ENCODE measurements around the gene SLAIN1.
A peak's percentile ranks its signal among the peaks of the same experiment; 100 is the strongest.

The SLAIN1 gene

GRCh38 chr13:77692746-77693448, 4.6 kb upstream of the SLAIN1 start:
- no peak overlapping the region for H3K4me2 ChIP-seq (ENCODE audit: low read length)
- no peaks in the 10 kb centered on the region for H3K9me3 ChIP-seq (replicated peaks; ENCODE audit: low read length)
- peaks cover 45% of the 10 kb centered on the region for H3K27me3 ChIP-seq (ENCODE audit: control insufficient read depth, insufficient read depth, low read length)
- no peaks in the 10 kb centered on the region for H3K4me1 ChIP-seq (ENCODE audit: control insufficient read depth, insufficient read depth, low read length)
- no peaks in the 10 kb centered on the region for H3K36me3 ChIP-seq (ENCODE audit: insufficient read depth, low read length)
- H3K4me3 ChIP-seq (ENCODE audit: low read length): no peak overlapping the region
- H3K9ac ChIP-seq (ENCODE audit: low read depth, low read length): no peak overlapping the region

DNA sequence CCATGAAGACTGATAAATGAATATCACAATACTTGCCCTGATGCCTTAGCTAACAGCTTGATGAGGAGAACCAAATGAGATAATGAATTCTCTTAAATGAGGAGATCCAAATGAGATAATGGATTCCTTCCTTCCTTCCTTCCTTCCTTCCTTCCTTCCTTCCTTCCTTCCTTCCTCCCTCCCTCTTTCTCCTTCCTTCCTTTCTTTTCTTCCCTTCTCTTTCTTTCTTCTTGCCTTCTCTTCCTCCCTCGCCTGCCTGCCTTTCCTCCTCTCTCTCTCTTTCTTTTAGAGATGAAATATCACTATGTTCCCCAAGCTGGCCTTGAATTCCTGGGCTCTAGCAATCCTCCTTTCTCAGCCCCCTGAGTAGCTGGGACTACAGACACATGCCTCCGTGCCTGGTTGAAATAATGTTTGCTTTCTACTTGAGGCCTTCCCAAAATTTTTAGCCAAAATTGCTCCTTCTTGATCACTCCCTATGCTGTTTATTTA, 4.0 kb upstream of the SLAIN1 start:
- H3K27me3 ChIP-seq (ENCODE audit: control insufficient read depth, insufficient read depth, low read length): peaks cover 45% of the 10 kb centered on the region
- H3K4me1 ChIP-seq (ENCODE audit: control insufficient read depth, insufficient read depth, low read length): no peaks in the 10 kb centered on the region
- H3K9me3 ChIP-seq (replicated peaks; ENCODE audit: low read length): no peaks in the 10 kb centered on the region
- no peak overlapping the region for H3K4me3 ChIP-seq (ENCODE audit: low read length)
- no peaks in the 10 kb centered on the region for H3K36me3 ChIP-seq (ENCODE audit: insufficient read depth, low read length)
- H3K4me2 ChIP-seq (ENCODE audit: low read length): no peak overlapping the region
- no peak overlapping the region for H3K9ac ChIP-seq (ENCODE audit: low read depth, low read length)

- peaks cover 62% of the 10 kb centered on the region for H3K27me3 ChIP-seq (ENCODE audit: control insufficient read depth, insufficient read depth, low read length)
- no peaks in the 10 kb centered on the region for H3K9me3 ChIP-seq (replicated peaks; ENCODE audit: low read length)
- no peak overlapping the region for H3K4me2 ChIP-seq (ENCODE audit: low read length)
- H3K36me3 ChIP-seq (ENCODE audit: insufficient read depth, low read length): no peaks in the 10 kb centered on the region
- no peak overlapping the region for H3K9ac ChIP-seq (ENCODE audit: low read depth, low read length)
- H3K4me3 ChIP-seq (ENCODE audit: low read length): no peak overlapping the region
- peaks cover 5% of the 10 kb centered on the region for H3K4me1 ChIP-seq (ENCODE audit: control insufficient read depth, insufficient read depth, low read length)
Observed at GRCh38 chr13:77696006-77696878, 1.2 kb upstream of the SLAIN1 start.

DNA sequence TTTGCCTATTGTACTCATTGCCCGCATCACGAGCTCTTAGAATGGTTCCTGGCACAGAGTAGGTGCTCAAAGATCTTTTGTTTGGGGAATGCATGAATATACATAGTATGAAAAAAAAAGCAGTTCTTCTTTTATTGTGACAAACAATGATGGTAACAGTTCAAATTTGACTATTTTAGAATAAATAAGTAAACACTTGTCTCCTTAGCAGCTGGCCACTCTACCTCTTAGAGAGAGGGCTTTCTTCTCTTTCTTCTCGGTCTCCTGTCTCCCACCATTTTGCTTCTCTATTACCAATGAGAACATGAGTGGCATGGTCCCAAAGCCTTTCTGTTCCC, 639 bp upstream of the SLAIN1 start:
- no peaks in the 10 kb centered on the region for H3K36me3 ChIP-seq (ENCODE audit: insufficient read depth, low read length)
- no peak overlapping the region for H3K4me3 ChIP-seq (ENCODE audit: low read length)
- peak overlapping the region; percentile 61 for H3K4me2 ChIP-seq (ENCODE audit: low read length)
- H3K4me1 ChIP-seq (ENCODE audit: control insufficient read depth, insufficient read depth, low read length): peaks cover 5% of the 10 kb centered on the region
- H3K9me3 ChIP-seq (replicated peaks; ENCODE audit: low read length): no peaks in the 10 kb centered on the region
- no peak overlapping the region for H3K9ac ChIP-seq (ENCODE audit: low read depth, low read length)
- H3K27me3 ChIP-seq (ENCODE audit: control insufficient read depth, insufficient read depth, low read length): peaks cover 60% of the 10 kb centered on the region

DNA sequence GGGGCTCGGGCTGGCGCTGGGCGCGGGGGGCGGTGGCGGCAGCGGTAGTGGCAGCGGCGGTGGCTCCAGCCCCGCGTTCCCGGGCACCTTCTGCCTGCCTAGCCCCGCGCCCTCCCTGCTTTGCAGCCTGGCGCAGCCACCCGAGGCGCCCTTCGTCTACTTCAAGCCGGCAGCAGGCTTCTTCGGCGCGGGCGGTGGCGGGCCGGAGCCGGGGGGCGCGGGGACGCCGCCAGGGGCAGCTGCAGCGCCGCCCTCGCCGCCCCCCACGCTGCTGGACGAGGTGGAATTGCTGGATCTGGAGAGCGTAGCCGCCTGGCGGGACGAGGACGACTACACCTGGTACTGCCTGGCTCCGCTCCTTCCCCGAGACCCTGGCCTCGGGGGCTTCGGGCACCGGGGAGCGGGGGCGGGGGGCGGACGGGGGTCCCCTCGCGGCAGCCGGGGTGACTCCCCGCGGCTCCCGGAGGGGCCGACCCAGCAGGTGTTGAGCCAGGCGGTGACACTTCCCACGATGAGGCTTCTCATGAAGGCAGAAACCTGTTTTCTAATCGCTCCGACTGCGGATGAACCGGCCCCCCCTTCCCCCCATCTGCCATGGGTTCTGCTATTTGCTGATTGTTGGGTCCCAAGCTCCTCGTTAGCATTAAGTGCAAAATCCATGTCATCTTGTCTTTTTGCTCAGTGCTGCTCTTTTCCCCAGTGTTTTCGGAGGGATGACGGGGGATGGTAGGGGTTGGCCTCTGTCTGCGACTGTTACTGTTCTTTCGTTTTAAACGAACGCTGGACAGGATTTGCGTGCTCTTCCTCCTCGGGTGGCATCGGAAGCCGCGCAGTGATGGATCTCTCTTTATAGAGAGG, 943 bp downstream of the SLAIN1 start:
- Histone ChIP-seq H3K36me3 (ENCODE audit: insufficient read depth, low read length) (no peaks in the 10 kb centered on the region), H3K9me3 (replicated peaks; ENCODE audit: low read length) (no peaks in the 10 kb centered on the region), H3K4me3 (ENCODE audit: low read length) (peak overlapping the region; percentile 76), H3K4me2 (ENCODE audit: low read length) (peak overlapping the region; percentile 96), H3K4me1 (ENCODE audit: control insufficient read depth, insufficient read depth, low read length) (peaks cover 5% of the 10 kb centered on the region), H3K9ac (ENCODE audit: low read depth, low read length) (no peak overlapping the region), H3K27me3 (ENCODE audit: control insufficient read depth, insufficient read depth, low read length) (peaks cover 47% of the 10 kb centered on the region)

- H3K4me3 ChIP-seq (ENCODE audit: low read length): peak overlapping the region; percentile 76
- H3K4me1 ChIP-seq (ENCODE audit: control insufficient read depth, insufficient read depth, low read length): peaks cover 5% of the 10 kb centered on the region
- no peaks in the 10 kb centered on the region for H3K36me3 ChIP-seq (ENCODE audit: insufficient read depth, low read length)
- peak overlapping the region; percentile 96 for H3K4me2 ChIP-seq (ENCODE audit: low read length)
- no peaks in the 10 kb centered on the region for H3K9me3 ChIP-seq (replicated peaks; ENCODE audit: low read length)
- no peak overlapping the region for H3K9ac ChIP-seq (ENCODE audit: low read depth, low read length)
- H3K27me3 ChIP-seq (ENCODE audit: control insufficient read depth, insufficient read depth, low read length): peaks cover 42% of the 10 kb centered on the region
Observed at GRCh38 chr13:77699059-77699680, 1.7 kb downstream of the SLAIN1 start.

DNA sequence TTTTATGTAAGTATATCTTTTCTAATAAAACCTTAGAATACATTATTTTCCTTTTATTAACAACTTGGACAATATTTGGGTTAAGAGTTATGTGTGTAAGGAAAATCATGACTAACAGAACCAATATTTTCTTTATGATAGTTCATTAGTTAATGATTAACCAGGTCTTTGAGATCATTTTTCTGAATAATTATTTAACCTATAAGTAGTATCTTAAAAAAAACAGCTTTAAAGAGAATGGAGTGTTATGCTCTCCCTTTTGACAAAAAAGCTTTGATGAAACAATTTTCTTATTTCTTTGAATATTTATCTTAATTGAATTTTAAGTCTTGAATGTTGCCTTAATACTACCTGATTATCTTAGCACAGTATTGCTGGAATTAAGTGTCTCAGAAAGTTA, 3.8 kb downstream of the SLAIN1 start:
- H3K9me3 ChIP-seq (replicated peaks; ENCODE audit: low read length): no peaks in the 10 kb centered on the region
- peaks cover 28% of the 10 kb centered on the region for H3K27me3 ChIP-seq (ENCODE audit: control insufficient read depth, insufficient read depth, low read length)
- peaks cover 5% of the 10 kb centered on the region for H3K4me1 ChIP-seq (ENCODE audit: control insufficient read depth, insufficient read depth, low read length)
- H3K4me3 ChIP-seq (ENCODE audit: low read length): no peak overlapping the region
- no peak overlapping the region for H3K4me2 ChIP-seq (ENCODE audit: low read length)
- no peaks in the 10 kb centered on the region for H3K36me3 ChIP-seq (ENCODE audit: insufficient read depth, low read length)
- H3K9ac ChIP-seq (ENCODE audit: low read depth, low read length): no peak overlapping the region

DNA sequence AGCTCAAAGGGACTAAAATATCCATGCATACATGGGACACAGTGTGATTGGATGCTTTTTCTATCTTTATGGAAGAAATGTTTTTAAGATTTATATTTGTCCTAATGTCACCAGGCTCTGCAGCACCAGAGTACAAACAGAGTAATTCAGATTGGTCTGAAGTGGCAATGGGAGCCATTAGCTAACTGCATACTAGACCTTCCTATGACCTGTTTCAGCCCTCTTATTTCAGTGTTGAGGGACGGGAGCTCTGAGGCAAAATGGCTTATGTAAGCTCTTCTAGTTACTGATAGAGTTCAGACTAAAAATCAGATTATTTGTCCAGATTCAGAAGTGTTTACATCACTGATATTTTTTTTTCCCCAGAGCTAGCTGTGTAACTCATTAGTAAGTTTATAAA, 4.9 kb downstream of the SLAIN1 start:
- H3K4me1 ChIP-seq (ENCODE audit: control insufficient read depth, insufficient read depth, low read length): peaks cover 5% of the 10 kb centered on the region

DNA sequence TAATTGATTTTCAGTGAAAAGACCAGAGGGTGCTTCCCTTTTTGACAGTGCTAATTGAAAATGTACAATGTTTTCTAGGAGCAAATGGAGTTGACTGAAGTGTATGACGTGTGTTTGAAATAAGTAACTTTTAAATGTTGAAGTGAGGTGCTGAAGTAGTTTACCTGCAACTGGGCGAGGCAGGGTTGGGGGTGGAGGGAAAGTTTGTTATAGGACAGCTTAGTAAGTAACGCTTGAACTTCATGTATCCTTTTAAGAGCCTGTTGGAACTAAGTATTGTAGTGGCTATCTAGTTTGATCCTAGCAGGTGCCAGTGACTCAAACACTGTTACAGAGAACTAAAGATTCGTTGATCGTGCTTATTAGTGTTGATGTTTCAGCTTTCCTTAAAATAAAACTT, 5.9 kb downstream of the SLAIN1 start:
- peaks cover 23% of the 10 kb centered on the region for H3K27me3 ChIP-seq (ENCODE audit: control insufficient read depth, insufficient read depth, low read length)
- no peak overlapping the region for H3K9ac ChIP-seq (ENCODE audit: low read depth, low read length)
- no peak overlapping the region for H3K4me3 ChIP-seq (ENCODE audit: low read length)
- no peaks in the 10 kb centered on the region for H3K36me3 ChIP-seq (ENCODE audit: insufficient read depth, low read length)
- H3K4me1 ChIP-seq (ENCODE audit: control insufficient read depth, insufficient read depth, low read length): peaks cover 5% of the 10 kb centered on the region
- H3K9me3 ChIP-seq (replicated peaks; ENCODE audit: low read length): no peaks in the 10 kb centered on the region
- no peak overlapping the region for H3K4me2 ChIP-seq (ENCODE audit: low read length)

More for the DNA sequence above, 4.9 kb downstream of the SLAIN1 start:
- Histone ChIP-seq H3K27me3 (ENCODE audit: control insufficient read depth, insufficient read depth, low read length) (peaks cover 23% of the 10 kb centered on the region), H3K9me3 (replicated peaks; ENCODE audit: low read length) (no peaks in the 10 kb centered on the region), H3K4me2 (ENCODE audit: low read length) (no peak overlapping the region), H3K9ac (ENCODE audit: low read depth, low read length) (no peak overlapping the region), H3K36me3 (ENCODE audit: insufficient read depth, low read length) (no peaks in the 10 kb centered on the region), H3K4me3 (ENCODE audit: low read length) (no peak overlapping the region)

DNA sequence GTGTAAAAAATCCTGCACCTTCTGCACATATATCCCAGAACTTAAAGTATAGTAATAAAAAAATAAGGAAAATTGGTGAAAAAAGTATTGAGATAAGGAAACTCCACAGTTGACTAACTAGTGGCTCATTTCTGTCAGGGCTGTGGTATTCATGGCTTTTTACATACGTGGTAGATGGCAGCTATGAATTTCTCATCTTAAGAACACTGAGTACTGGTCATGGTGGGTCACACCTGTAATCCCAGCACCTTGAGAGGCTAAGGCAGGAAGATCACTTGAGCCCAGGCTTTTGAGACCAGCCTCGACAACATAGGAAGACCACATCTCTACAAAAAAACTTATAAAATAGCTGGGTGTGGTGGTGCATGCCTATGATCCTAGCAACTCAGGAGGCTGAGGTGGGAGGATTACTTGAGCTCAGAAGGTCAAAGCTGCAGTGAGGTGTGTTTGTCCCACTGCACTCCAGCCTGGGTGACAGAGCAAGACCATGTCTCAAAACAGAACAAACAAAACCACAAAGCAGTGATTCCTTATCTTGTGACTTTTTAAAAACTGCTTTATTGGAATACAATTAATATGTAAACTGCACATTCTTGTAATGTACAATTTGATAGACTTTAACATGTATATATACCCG, 16.8 kb downstream of the SLAIN1 start:
- Histone ChIP-seq H3K4me3 (ENCODE audit: low read length) (no peak overlapping the region), H3K4me2 (ENCODE audit: low read length) (no peak overlapping the region), H3K4me1 (ENCODE audit: control insufficient read depth, insufficient read depth, low read length) (no peaks in the 10 kb centered on the region), H3K9me3 (replicated peaks; ENCODE audit: low read length) (no peaks in the 10 kb centered on the region), H3K9ac (ENCODE audit: low read depth, low read length) (no peak overlapping the region), H3K36me3 (ENCODE audit: insufficient read depth, low read length) (no peaks in the 10 kb centered on the region), H3K27me3 (ENCODE audit: control insufficient read depth, insufficient read depth, low read length) (no peaks in the 10 kb centered on the region)

Measured in skeletal muscle satellite cell (primary cell).